ENCODE results near the gene SERPINB13.

SERPINB13 gene

DNA sequence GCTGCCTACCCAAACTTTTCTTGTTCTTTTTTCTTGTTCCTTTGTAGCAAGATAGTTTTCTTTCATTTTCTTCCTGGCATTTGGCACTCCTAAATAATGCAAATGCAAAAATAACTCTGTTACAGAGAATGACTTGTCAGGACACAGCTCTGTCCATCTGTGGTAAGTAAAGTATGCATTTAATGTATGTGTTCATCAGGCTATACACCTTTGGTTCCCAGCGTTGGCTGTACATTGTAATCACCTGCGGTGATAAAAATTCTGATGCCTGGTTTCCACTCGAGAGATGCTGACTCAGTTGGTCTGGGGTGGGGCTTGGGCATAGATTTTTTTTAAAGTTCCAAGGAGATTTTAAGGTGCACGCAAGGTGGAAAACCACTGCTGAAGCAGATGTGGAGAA, at the start of gene SERPINB13:
Gene SERPINB13, plus strand, starts transcription at position 378 of the 400 bp plus-strand sequence. CDS start 1,325 bp downstream, outside the sequence.
- no peak for DNase-seq

DNA sequence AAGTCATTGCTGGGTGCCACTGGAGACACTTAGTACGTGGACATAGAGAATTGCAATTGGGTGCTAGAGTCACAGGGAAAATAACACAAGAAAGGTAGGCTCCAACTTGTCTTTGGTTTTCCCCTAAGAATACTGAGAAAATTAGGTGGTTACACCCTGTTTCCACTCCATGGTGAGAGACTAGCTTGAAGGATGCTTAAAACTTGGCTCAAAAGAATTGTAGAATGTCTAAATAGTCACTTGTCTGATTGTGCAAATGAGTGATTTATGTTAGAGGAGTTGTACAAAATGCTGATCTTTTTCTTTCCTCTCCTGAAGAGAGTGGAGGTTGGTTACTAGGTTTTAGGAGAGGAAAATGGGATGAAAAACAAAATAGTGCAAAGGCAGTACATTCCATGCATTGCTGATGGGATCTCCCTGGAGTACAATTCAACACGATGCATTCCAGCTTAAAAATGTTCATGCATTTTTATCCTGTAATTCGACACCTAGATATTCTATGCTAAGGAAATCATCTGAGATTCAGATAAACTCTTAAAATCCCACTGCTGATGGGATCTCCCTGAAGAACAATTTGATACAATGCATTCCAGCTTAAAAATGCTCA, 47.1 kb upstream of the SERPINB13 start:
- DNase-seq: no peak

DNA sequence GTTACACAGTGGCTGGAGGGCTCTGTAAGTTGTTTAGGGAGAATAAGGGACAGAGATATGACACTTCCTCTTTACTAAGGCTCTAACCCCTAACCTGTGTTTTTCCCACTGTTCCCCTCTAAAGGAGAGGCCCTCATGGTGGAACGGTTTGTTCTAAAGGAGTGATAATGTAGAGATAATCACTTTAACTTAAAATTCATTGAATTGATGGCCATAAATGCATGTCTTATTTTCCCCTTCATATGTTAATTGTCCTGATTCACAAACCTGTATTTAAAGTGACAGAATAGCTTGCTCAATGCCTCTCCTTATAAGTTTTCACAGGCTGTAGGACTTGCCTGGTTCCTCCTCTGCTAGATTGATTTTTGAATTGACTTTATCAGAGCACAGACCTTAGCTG, 45.1 kb upstream of the SERPINB13 start, which contains the start of gene SERPINB12:
Gene SERPINB12, plus strand, starts transcription at position 301 of the 400 bp plus-strand sequence. CDS start 13,791 bp downstream, outside the sequence.
- DNase-seq: no peak

DNA sequence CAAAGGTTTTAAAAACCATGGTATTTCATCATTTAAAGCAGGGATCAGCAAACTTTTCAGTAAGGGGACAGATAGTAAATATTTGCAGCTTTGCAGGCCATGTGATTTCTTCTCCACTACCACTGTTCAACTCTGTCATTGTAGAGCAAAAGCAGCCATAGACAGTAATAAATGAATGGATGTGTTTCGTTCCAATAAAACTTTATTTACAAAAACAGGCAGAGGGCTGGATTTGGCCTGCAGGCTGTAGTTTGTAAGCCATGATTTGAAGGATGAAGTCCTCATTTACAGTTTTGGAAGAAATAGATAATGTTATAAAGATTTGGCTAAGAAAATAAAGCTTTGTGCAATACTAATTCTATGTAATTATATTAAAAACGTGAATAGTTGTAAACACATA, 43.1 kb upstream of the SERPINB13 start:
- no peak for DNase-seq

DNA sequence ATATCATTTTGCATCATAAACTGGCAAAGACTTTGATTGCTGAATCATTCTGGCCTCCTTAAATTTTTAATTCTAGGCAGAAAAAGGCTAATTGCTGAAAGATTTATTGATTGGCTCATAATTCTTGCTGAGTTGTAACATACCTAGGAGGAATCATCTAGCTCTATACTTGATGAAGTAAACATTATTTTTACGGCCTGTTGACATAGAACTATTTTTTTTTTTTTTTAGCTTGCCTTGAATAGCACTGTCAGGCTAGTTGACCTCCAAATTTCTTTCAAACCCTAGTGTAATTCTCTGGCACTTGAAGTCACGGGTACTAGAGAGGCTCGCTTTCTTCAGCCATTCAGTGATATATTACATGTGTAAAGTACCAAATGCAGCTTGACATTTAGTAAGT, 42.1 kb upstream of the SERPINB13 start:
- no peak for DNase-seq

GRCh38 chr18:63550068-63550467, 37.1 kb upstream of the SERPINB13 start:
- no peak for DNase-seq

DNA sequence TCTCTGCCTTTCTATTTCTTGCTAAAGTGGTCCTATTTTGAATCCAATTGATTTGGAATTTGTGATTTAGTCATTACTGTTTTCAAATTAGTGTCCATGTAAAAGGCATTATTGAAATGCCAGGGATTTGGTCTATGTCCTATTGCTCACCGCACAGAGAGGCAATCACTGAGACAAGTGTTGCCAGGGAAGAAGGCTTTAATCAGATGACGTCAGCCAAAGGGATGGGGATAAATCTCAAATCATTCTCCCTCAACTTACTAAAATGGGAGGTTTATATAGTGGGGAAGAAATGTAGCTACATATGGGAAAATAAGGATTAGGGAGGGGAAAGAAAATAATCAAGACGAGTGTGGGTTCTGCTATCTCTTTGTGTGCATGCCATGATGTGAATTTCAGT, 35.4 kb upstream of the SERPINB13 start:
- DNase-seq: no peak

DNA sequence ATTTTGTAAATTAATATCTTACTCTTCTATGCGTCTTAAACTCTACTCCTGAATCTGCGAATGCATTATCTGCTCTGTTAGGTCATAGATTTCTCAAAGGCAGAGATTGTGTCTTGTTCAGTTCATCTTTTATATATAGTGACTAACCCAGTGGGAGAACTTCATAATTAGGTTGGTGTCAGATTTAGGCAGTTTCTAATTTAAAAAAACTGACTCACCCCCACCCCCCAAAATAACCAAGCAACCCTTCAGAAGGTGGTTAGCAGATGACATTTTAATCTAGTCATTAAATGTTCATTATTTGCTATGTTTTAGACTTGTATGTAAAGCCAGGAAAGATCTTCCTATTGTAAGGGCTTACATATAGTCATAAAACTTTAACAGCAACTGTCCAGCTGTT, 34.6 kb upstream of the SERPINB13 start:
- DNase-seq: no peak

- no peak for DNase-seq
These were observed 34.1 kb upstream of the SERPINB13 start for GRCh38 chr18:63553081-63553480.

DNA sequence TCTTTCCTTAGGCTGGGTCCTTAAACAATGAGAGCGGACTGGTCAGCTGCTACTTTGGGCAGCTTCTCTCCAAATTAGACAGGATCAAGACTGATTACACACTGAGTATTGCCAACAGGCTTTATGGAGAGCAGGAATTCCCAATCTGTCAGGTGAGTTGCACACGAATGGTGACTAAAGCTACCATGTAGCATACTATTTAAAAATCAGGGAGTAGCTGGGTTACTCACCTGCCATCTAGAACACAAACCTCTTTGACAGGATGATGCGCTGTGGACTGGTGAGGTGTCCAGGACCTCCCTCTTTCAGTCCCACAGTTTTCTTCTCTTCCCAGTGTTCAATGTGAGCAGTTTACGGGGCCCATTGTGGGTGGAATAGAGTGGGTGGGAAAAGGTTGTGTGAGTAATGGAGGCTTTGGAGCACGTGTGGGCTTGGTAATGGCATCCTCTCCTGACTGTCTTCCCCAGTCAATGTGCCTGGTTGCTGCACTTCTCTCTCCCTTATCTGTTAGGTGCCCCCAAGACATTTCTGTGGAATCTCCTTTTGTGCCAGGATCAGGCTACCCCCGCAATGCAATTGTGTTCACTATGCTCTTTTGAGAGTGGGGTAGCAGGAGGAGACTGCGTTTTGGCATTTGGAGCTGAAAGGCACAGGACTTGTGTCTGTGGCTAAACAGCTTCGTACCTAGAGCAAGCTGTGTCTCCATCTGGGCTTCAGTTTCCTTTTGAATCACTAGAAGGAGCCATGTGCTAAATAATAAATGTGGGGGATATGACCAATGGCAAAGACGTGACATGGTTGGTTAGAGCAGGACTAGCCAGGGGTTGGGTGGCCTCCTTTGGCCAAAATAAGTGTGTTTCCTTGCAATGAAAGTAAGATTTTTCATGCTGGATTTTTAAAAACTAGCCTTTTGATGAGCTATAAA, 27.3 kb upstream of the SERPINB13 start:
- no peak for DNase-seq

- no peak for DNase-seq
These were observed 24.9 kb upstream of the SERPINB13 start for GRCh38 chr18:63562284-63562683.

DNA sequence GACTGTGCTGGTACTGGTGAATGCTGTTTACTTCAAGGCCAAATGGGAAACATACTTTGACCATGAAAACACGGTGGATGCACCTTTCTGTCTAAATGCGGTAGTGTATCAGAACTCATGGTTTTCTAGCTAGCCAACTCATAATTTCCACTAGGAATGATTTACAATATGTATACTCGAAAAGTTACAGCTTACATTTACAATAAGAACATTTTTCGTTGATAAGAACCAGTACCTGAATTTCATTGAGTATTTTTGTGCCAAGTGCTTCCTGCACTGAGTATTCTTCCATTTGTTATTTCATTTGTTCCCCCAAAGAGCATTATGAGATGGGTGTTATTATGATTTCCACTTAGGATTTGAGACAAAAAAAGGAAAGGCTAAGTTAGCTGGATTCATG, 23.1 kb upstream of the SERPINB13 start:
- DNase-seq: no peak

- DNase-seq: no peak
These were observed 22.6 kb upstream of the SERPINB13 start for GRCh38 chr18:63564561-63564960.

DNA sequence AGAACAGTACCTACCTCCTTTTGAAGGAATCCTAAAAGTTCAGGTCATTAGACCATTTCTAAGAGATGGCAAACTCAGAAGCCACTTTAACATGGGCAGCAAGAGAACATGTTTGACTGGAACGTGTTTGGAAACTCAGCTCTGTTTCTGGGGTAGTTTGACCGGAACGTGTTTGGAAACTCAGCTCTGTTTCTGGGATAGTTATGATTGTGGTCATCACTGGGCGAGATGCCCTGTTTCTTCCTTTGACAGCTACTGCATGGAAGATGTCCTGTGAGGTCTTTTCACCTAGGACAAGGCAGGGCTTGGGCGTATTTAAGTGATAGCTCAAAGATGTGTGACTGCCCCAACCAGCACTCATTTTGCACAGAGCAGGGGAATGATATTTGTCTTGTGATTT, 19.9 kb upstream of the SERPINB13 start:
- DNase-seq: no peak

- DNase-seq: no peak
These were observed 19.3 kb upstream of the SERPINB13 start for GRCh38 chr18:63567825-63568224.

DNA sequence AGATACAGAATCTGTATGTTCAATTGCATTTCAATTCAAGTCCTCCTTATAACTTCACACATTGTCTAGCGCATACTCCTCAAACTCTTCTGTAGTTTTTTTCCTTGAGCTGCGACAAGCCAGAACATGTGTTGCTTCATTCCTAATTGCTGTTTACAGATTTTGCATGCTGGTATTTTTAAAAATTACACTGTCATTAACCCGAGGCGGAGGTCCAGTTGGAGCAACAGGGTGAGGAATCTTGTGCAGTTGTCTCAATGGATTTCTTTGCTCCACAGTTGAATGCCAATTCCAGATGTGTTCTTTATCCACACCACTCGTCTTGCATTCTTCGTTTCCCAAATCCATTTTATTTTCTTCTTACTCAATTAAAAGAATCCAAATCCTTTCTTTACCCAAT, 16.4 kb upstream of the SERPINB13 start:
- no peak for DNase-seq

GRCh38 chr18:63575681-63576080, 11.5 kb upstream of the SERPINB13 start:
- DNase-seq: no peak

GRCh38 chr18:63578357-63578958, 8.7 kb upstream of the SERPINB13 start:
- DNase-seq: peak; percentile 6

GRCh38 chr18:63579616-63580015, 7.5 kb upstream of the SERPINB13 start:
- DNase-seq: no peak

GRCh38 chr18:63585988-63586387, 1.2 kb upstream of the SERPINB13 start:
- DNase-seq: no peak

DNA sequence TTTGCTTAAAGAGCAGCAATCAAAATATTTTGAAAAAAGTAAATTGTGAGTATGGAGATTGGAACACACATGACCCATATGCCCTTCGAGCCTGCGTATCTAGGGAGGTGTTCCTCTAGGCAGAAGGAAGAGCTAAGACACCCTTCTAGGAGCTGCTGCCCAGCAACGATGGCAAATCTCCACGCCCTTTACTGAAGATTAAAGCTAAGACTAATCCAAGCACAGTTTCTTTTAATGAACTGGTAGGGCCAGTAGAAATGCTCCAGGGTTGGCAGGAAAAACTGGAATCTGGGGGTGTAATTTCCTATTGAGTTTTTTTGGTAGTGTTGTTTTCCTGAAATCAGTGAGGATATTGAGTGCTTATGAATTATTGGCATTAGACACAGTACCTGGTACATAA, 712 bp upstream of the SERPINB13 start:
- no peak for DNase-seq

DNA sequence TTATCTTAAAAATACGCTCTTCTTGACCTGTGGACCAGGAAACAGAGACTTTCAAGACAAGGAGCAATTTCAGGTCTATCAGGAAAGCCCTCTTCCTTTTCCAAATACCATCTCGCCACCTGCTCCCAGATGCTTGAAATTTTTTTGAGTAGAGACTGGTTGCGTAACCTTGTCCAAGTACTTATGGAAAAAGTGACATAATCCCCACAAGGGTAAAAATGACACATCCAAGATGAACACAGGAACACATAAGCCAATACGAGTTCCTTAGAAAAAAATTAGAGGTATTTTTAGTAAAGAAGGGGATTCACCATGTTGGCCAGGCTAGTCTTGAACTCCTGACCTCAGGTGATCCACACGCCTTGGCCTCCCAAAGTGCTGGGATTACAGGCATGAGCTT, 1.8 kb downstream of the SERPINB13 start:
- DNase-seq: no peak

GRCh38 chr18:63590373-63590772, 3.2 kb downstream of the SERPINB13 start:
- no peak for DNase-seq

Measured in CD4-positive, alpha-beta T cell treated with Interleukin-10 for 1 hour (primary cell).